Endothelial cell of coronary artery (primary cell): ENCODE results near the gene HOPX. TPM values are rescaled to one million over a fixed set of nuclear protein-coding genes. Genes with fewer than 3 reads are reported as not detected.

Experiments
- total RNA-seq: library from RNA; depleted of rRNA; stranded (reverse); fragments of >200 nt; gene quantifications from 2 replicates; pipeline ENCODE4 v1.2.3, GENCODE V29; 2014

HOPX gene
- total RNA-seq, result 0.36 and 3.7 TPM in 2 replicates

GRCh38 chr4:56681158-56681852 lies at the start of gene HOPX:
TSS of gene HOPX (minus strand) at chr4:56681296. CDS start at chr4:56657816, 23,480 bp downstream.

Other genes with a start within 250 kb of the HOPX start
- gene PPAT, start 245.7 kb downstream of the HOPX start, total RNA-seq, result 19.7 and 22.9 TPM in 2 replicates
- gene PAICS, start 245.0 kb downstream of the HOPX start, total RNA-seq, result 35.6 and 38.1 TPM in 2 replicates
- gene SRP72, start 213.7 kb downstream of the HOPX start, total RNA-seq, result 74.2 and 85.8 TPM in 2 replicates
- under 0.01 and 0.09 TPM in 2 replicates for gene ARL9, start 175.5 kb downstream of the HOPX start, total RNA-seq
- gene SPINK2, start 140.4 kb upstream of the HOPX start, total RNA-seq, result not detected in 2 replicates
- 30.3 and 32.5 TPM in 2 replicates for gene REST, start 226.6 kb upstream of the HOPX start, total RNA-seq